Body of pancreas (tissue), 4 donors: ENCODE results near the gene SPAG7. TPM values are rescaled to one million over a fixed set of nuclear protein-coding genes. Genes with fewer than 3 reads are reported as not detected.

ENCODE experiments used
- ATAC-seq: fragments of 150-250 bp; one replicate; pipeline ENCODE4 v1.9.1; 2016
- DNase-seq, 4 donors: peaks; one replicate each; pipeline ENCODE4 v3.0.0-alpha.2; 2019
- H3K27ac ChIP-seq, 4 donors: fragments of 200-600 bp; sonication (generic); 1 replicate in 3 of 4; 2 replicates in 1 of 4; pipeline versions ENCODE4 v1.5.1 to v1.6.1; 2016 to 2019; ENCODE audit warnings: mild to moderate bottlenecking in 1 of 4, mixed read lengths in 1 of 4, moderate library complexity in 1 of 4
- H3K27me3 ChIP-seq, 2 donors: fragments of 200-600 bp; sonication (generic); one replicate each; pipeline ENCODE4 v1.6.0; 2016; ENCODE audit warnings: mild to moderate bottlenecking in 1 of 2
- H3K36me3 ChIP-seq, 2 donors: fragments of 200-600 bp; sonication (generic); replicated peaks in 1 of 2; 2 replicates each; pipeline ENCODE4 v1.5.1; 2016; ENCODE audit warnings: low read depth in 2 of 2; ENCODE audit not compliant: insufficient read depth in 1 of 2
- H3K4me1 ChIP-seq: fragments of 200-600 bp; sonication (generic); one replicate; pipeline ENCODE4 v1.6.0; 2016
- H3K4me3 ChIP-seq, 2 donors: fragments of 200-600 bp; sonication (generic); 1 replicate in 1 of 2; 2 replicates in 1 of 2; pipeline ENCODE4 v1.5.1; 2016 to 2019
- H3K9me3 ChIP-seq, 3 donors: fragments of 200-600 bp; sonication (generic); 1 replicate in 2 of 3; 2 replicates in 1 of 3; pipeline ENCODE4 v1.5.1; 2016
- CTCF ChIP-seq, 7 experiments: fragments of 450-650 bp in 4 of 7; fragments of 200-600 bp in 3 of 7; sonication (generic) in 3 of 7; IDR thresholded peaks; one replicate each; pipeline ENCODE4 v1.5.1; 2016 to 2019; ENCODE audit warnings: antibody characterized with exemption in 7 of 7
- POLR2A ChIP-seq, 3 donors: fragments of 450-650 bp; IDR thresholded peaks; one replicate each; pipeline ENCODE4 v1.6.1; 2016; ENCODE audit warnings: antibody characterized with exemption in 3 of 3, mild to moderate bottlenecking in 2 of 3
- WGBS, 2 donors: methylation state at CpG; one replicate each; pipeline ENCODE4 v1.1.5; 2017; 5-methylcytosine and 5-hydroxymethylcytosine counted together
- intact Hi-C: fragments of 100-400 bp; cut with DNase I; formaldehyde crosslinking; loops from one replicate; pipeline ENCODE4 v1.15.1; 2023
- total RNA-seq, 2 donors: library from RNA; depleted of rRNA; stranded (reverse); fragments of >200 nt; gene quantifications; one replicate each; pipeline ENCODE4 v1.1.0, GENCODE V29; 2016

Gene SPAG7
- total RNA-seq, 2 donors from 2014 or later: 26.2 to 29.0 TPM

- no peak for ATAC-seq
- 38 to 50% methylated on average over 21 to 23 of the region's 23 CpGs for WGBS, 2 donors
- peak overlapping the region; percentile 89 to 98 (median 94) for H3K27ac ChIP-seq
- intact Hi-C loops: no loop called here
- no peaks in the 10 kb centered on the region for H3K9me3 ChIP-seq
- H3K27me3 ChIP-seq: no peaks in the 10 kb centered on the region
- no peak for TF ChIP-seq CTCF (IDR thresholded peaks at IDR 0.05)
- TF ChIP-seq POLR2A (IDR thresholded peaks at IDR 0.05): no peak
- H3K4me3 ChIP-seq: no peak overlapping the region
- H3K36me3 ChIP-seq: peaks cover 0 to 4% of the 10 kb centered on the region in 2 donors
- DNase-seq: no peak
- H3K4me1 ChIP-seq: peaks cover 23% of the 10 kb centered on the region
Observed at GRCh38 chr17:4968486-4969046, 949 bp upstream of the SPAG7 start.

GRCh38 chr17:4966844-4967538 lies 626 bp downstream of the SPAG7 start:
- peak overlapping the region; percentile 59 to 71 for H3K4me3 ChIP-seq
- peaks cover 23% of the 10 kb centered on the region for H3K4me1 ChIP-seq
- peak; percentile 98 to 100 (median 98) for DNase-seq
- H3K9me3 ChIP-seq: no peaks in the 10 kb centered on the region
- no peaks in the 10 kb centered on the region for H3K27me3 ChIP-seq
- ATAC-seq: peak; percentile 90
- 1% methylated on average over 27 to 42 of the region's 42 CpGs for WGBS, 2 donors
- no peaks in the 10 kb centered on the region for H3K36me3 ChIP-seq
- intact Hi-C loops: no loop called here
- TF ChIP-seq CTCF (IDR thresholded peaks at IDR 0.05) (peak in 1 of 7 experiments; percentile 10), POLR2A (IDR thresholded peaks at IDR 0.05) (peak in 1 of 3 donors; percentile 23)
- peak overlapping the region; percentile 89 to 98 (median 94) for H3K27ac ChIP-seq

- no peaks in the 10 kb centered on the region for H3K9me3 ChIP-seq
- H3K27me3 ChIP-seq: no peaks in the 10 kb centered on the region
- ATAC-seq (no peak), DNase-seq (no peak)
- intact Hi-C loops: no loop called here
- peaks cover 0 to under 1% of the 10 kb centered on the region in 2 donors for H3K36me3 ChIP-seq
- no peak overlapping the region for H3K4me3 ChIP-seq
- H3K4me1 ChIP-seq: peaks cover 23% of the 10 kb centered on the region
- WGBS, 2 donors: 91 to 94% methylated on average over 15 of the region's 15 CpGs
- peak overlapping the region in 3 of 4 donors; percentile 89 to 95 (median 94) for H3K27ac ChIP-seq
- TF ChIP-seq CTCF (IDR thresholded peaks at IDR 0.05) (no peak), POLR2A (IDR thresholded peaks at IDR 0.05) (no peak)
Observed at GRCh38 chr17:4965311-4965986, 2.2 kb downstream of the SPAG7 start.

GRCh38 chr17:4960279-4960922 lies 7.2 kb downstream of the SPAG7 start:
- ATAC-seq (no peak), DNase-seq (no peak)
- Histone ChIP-seq H3K36me3 (peaks cover 0 to 8% of the 10 kb centered on the region in 2 donors), H3K4me1 (no peaks in the 10 kb centered on the region), H3K27me3 (no peaks in the 10 kb centered on the region), H3K27ac (no peak overlapping the region), H3K9me3 (no peaks in the 10 kb centered on the region), H3K4me3 (no peak overlapping the region)
- TF ChIP-seq POLR2A (IDR thresholded peaks at IDR 0.05): no peak
- TF ChIP-seq CTCF (IDR thresholded peaks at IDR 0.05): no peak
- intact Hi-C loops: no loop called here
- 80 to 90% methylated on average over 9 of the region's 9 CpGs for WGBS, 2 donors
